Measurements from ENCODE around the gene PLOD1.

DNA sequence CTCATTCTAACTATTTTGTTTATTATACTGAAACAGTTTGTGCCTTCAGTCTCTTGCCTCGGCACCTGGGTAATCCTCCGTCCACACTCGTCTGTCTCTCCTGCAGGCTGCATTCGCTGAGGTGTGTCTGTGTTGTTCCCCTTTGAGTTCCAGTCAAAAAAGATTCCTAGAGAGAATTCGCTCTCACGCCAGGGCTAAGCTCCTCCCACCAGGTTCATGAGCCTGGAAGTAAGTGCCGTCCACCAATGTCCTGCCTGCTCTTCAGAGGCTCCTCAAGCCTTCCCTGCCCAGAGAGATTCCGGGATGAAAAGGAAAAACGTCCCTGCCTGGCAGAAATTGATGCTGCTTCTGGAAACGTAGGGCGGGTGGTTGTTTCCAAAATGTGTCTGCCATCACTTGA, 21.2 kb upstream of the PLOD1 start:
- no peak for TF ChIP-seq EZH2 (IDR thresholded peaks at IDR 0.05; ENCODE audit: low read length, missing control alignments)
- TF ChIP-seq, protein P1, sequence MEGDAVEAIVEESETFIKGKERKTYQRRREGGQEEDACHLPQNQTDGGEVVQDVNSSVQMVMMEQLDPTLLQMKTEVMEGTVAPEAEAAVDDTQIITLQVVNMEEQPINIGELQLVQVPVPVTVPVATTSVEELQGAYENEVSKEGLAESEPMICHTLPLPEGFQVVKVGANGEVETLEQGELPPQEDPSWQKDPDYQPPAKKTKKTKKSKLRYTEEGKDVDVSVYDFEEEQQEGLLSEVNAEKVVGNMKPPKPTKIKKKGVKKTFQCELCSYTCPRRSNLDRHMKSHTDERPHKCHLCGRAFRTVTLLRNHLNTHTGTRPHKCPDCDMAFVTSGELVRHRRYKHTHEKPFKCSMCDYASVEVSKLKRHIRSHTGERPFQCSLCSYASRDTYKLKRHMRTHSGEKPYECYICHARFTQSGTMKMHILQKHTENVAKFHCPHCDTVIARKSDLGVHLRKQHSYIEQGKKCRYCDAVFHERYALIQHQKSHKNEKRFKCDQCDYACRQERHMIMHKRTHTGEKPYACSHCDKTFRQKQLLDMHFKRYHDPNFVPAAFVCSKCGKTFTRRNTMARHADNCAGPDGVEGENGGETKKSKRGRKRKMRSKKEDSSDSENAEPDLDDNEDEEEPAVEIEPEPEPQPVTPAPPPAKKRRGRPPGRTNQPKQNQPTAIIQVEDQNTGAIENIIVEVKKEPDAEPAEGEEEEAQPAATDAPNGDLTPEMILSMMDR (conservative IDR thresholded peaks at IDR 0.05 in 1 of 2, IDR thresholded peaks at IDR 0.05 in 1 of 2; ENCODE audit: low read depth in 1 of 2, low read length in 2 of 2): no peak
